Suppressor macrophage treated with lipopolysaccharide for 4 hours (primary cell): ENCODE measurements around the gene GADD45B.

Experiments
- DNase-seq: peaks from one replicate; pipeline ENCODE4 v3.0.0-alpha.2; 2020

Gene GADD45B

DNA sequence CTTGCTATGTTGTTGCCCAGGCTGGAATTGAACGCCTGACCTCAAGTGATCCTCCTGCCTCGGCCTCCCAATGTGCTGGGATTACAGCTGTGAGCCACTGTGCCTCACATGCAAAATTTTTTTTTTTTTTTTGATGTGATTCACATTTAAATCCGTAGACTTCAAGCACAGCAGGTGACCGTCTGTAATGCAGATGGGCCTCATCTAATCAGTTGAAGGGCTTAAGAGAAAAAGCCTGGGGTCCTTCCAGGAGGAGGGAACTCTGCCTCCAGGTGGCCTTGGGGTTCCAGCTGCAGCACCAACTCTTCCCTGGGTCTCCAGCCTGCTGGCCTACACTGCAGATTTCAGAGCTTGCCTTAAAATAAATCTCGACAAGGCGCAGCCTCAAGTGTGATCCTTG, 43.6 kb downstream of the GADD45B start:
- no peak for DNase-seq

DNA sequence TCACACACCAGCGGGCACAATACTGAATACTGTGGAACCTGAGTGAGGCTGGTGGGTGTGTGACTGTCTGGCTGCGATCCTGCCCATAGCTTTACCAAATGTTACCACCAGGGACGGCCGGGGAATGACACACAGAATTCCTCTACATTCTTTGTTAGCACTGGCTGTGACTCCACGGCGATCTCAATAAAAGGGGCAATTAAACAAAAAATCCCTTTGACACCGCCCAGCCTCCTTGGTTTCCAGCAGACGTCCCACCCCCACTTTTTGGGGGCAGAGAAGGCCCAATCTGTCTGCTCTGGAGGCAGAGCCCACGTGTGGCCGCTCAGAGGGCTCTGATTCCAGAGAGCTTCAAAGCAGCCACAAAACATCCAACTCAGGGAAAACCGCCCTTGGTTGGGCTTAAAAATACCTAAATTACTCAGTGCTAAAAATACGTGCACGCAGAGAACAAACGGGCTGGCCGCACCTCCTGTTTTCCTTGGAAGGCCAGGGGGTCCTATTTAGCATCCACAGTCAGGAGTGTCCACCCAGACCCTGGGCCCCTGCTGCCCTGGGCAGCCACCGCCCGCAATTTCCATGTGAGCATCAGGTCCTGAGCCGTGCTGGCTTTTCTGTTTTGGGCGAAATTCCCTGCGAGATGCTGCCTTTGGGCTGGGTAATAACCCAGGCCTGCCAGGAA, 47.8 kb downstream of the GADD45B start:
- no peak for DNase-seq

DNA sequence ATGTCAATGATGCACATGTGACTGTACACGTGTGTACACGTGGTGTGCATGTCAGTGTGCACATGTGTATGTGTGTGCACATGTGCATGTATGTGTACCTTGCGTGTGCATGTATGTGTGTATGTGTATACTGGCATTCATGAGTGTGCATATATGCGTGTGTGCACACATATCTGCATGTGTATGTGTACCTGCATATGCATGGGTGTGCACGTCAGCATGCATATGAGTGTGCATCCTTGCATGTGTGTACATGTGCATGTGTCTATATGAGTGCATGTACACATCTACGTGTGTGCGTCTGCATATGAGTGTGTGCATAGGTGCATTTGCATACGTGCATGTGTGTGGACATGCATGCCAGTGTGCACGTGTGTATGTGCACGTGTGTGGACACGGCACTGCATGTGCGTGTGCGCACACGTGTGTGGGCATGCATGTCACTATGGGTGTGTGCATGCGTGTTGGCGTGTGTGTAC, 48.5 kb downstream of the GADD45B start:
- DNase-seq = no peak

DNA sequence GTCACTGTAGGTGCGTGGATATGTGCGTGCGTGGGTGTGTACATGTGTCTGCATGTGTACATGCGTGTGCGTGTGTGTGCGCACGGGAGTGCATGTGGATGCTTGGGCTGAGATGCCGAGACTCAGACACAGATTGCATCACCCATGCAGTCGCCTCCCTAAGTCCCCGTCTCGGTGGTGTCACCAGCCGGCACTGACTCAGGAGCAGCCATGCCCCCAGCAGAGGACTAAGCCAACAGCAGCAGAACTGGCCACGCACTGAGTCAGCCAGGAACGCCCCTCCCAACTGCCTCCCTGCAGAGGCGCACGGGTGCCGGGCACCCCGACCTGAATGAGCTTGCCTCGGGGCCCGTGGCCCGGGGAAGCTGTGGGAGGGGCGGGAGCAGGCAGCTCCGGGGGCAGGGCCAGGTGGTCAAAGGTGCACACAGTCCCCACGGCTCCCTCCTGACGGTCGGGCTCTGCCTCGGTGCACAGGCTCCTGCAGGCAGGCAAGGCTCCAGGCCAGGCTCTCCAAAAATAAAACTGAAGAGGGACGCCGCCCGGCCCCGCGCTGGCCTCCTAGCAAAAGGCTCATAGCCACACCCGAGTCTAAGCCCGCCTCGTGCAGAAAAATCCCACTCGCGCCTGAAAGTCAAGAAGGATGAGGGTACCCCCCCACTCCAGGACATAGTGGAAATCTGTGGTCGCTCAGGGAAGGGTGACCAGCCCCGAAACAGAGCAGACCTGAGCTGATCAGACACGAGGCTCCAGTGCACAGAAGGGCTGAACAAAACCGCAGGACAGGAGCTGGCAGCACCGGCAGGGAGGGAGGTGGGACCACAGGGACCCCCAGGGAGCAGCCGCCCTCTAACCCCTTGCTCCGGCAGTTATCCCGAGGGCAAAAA, 49.2 kb downstream of the GADD45B start:
- no peak for DNase-seq

DNA sequence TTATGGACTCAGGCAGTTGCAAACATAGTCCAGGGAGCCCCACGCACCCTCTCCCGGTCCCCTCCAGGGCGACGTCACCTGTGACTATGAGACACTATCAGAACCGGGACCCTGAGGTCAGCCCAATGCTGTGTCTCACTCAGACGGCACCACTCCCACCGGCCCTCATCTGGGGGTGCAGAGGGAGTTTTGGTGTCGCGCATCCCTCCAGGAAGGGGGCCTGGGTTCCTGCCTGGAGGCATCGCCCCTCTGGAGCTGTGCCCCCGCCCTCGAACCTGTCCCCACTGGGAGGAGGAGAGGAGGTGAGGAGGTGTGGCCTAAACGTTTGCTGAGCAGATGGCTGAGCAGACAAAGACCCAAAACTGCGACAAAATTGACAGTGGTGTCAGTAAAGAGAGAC, 51.2 kb downstream of the GADD45B start:
- DNase-seq = no peak

DNA sequence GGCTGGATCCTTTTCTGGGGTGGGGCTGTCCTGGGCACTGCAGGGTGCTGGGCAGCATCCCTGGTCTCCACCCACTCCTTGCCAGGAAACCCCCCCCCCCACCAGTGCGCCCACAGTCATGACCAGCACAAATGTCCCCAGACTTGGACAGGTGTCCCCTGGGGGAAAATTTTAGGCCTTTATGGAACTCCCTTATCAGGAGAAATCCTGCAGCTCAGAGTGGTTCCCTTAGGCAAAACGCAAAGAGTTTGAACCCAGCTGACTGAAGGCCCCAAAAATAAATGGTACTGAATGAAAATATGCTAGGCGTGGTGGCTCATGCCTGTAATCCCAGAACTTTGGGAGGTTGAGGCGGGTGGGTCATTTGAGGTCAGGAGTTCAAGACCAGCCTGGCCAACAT, 51.8 kb downstream of the GADD45B start:
- no peak for DNase-seq
